Astrocyte of the cerebellum (primary cell): ENCODE data around the gene ZNF443.
"Not testable (repeated sequence)": the region's sequence is repeated elsewhere in the genome, so short reads cannot be mapped to it uniquely, and the experiment has no call there.

Experiments
- DNase-seq: peaks from one replicate; pipeline ENCODE4 v3.0.0-alpha.2; 2011; ENCODE audit warnings: low read depth
- H3K4me3 ChIP-seq: 2 replicates; pipeline ENCODE4 v1.5.1; 2011; ENCODE audit warnings: mild to moderate bottlenecking, low read depth, low read length, moderate library complexity
- in situ Hi-C: cut with HindIII; loops from 2 replicates; pipeline ENCODE4 v1.10.0; 2017; ENCODE audit warnings: low sequenced_read_pairs
- TF ChIP-seq, protein P1 (sequence below): IDR thresholded peaks from 2 replicates; pipeline ENCODE4 v1.5.1; 2012; ENCODE audit warnings: low read length, low read depth, moderate library complexity, mild to moderate bottlenecking; ENCODE audit errors: missing control alignments

ZNF443 gene

DNA sequence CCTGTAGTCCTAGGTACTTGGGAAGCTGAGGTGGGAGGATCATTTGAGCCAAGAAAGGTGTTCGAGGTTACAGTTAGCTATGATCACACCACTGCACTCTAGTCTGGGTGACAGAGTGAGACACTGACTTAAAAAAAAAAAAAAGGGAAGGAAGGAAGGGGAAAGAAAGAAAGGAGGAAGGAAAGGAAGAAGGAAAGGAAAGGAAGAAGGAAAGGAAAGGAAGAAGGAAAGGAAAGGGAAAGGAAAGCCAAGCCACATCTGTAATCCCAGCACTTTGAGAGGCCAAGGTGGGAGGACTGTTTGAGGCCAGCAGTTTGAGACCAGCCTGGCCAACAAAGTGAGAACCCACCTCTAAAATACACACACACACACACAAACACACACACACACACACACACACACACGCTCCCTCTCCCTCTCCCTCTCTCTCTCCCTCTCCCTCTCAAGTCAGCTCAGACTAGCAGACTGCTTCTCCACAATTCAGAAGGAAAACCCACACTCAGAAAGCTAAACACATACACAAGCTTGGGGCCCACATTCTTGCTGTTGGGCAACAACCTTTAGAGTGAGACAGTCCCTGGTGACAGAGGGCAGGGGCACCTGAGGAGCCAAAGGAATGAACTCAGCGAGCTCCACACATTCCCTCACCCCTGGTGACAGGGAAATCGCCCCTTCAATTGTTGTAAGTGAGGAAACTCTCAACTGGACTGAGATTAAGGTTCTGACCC lies 41.1 kb upstream of the ZNF443 start:
- no peak overlapping the region for H3K4me3 ChIP-seq
- in situ Hi-C loops = no loop called here
- TF ChIP-seq, protein P1, sequence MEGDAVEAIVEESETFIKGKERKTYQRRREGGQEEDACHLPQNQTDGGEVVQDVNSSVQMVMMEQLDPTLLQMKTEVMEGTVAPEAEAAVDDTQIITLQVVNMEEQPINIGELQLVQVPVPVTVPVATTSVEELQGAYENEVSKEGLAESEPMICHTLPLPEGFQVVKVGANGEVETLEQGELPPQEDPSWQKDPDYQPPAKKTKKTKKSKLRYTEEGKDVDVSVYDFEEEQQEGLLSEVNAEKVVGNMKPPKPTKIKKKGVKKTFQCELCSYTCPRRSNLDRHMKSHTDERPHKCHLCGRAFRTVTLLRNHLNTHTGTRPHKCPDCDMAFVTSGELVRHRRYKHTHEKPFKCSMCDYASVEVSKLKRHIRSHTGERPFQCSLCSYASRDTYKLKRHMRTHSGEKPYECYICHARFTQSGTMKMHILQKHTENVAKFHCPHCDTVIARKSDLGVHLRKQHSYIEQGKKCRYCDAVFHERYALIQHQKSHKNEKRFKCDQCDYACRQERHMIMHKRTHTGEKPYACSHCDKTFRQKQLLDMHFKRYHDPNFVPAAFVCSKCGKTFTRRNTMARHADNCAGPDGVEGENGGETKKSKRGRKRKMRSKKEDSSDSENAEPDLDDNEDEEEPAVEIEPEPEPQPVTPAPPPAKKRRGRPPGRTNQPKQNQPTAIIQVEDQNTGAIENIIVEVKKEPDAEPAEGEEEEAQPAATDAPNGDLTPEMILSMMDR = no peak
- DNase-seq = no peak

DNA sequence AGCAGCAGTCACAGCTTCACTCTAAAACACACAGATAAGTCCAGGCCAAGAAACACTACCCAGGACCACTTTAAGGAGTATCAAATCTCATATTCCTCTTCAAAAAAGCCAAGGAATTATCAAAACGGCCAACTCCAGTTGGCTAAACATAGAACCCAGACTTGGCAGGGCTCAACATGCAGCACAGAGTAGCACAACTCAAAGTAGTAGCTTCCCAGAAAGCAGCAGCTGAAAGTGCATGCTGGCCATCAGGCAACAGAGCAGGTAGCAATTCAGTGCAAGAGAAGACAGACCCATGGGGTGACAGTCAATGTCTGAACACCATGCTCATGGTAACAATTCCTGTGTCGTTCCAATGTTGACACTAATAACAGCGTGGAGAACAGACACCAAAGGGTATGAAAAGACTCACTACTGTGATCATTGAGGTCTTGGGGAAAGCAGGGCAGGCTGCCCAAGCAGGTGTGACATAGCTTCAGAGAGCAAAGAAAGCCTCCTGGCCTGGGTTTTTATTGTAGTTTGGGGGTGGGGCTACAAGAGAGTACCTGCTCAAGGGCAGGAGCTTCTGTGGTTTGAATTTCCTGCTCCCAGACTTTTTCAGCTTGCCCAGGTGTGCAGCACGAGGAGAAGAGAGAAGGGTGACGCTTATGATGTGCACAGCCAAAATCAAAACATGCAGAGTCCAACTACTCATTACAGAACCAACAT lies 37.6 kb upstream of the ZNF443 start:
- in situ Hi-C loops = no loop called here
- H3K4me3 ChIP-seq = no peak overlapping the region
- no peak for DNase-seq
- TF ChIP-seq, protein P1 = no peak

DNA sequence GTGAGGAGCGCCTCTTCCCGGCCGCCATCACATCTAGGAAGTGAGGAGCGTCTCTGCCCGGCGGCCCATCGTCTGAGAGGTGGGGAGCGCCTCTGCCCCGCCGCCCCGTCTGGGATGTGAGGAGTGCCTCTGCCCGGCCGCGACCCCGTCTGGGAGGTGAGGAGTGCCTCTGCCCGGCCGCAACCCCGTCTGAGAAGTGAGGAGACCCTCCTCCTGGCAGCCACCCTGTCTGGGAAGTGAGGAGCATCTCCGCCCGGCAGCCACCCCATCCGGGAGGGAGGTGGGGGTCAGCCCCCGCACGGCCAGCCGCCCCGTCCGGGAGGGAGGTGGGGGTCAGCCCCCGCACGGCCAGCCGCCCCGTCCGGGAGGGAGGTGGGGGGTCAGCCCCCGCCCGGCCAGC lies 26.8 kb upstream of the ZNF443 start:
- in situ Hi-C loops, H3K4me3 ChIP-seq, DNase-seq: not testable (repeated sequence)

DNA sequence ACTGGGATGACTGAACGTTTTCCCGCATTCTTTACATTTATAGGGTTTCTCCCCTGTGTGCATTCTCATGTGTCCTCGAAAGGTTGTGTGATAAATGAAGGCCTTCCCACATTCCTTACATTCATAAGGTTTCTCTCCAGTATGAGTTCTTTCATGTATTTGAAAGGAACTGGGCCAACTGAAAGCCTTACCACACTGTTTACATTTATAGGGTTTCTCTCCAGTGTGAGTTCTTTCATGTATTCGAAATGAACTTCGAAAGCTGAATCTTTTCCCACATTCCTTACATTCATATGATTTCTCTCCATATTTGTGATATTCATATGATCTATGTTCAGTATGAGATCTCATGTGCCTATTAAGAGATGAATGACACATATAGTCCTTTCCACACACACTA lies 24.4 kb upstream of the ZNF443 start:
- in situ Hi-C loops = no loop called here

DNA sequence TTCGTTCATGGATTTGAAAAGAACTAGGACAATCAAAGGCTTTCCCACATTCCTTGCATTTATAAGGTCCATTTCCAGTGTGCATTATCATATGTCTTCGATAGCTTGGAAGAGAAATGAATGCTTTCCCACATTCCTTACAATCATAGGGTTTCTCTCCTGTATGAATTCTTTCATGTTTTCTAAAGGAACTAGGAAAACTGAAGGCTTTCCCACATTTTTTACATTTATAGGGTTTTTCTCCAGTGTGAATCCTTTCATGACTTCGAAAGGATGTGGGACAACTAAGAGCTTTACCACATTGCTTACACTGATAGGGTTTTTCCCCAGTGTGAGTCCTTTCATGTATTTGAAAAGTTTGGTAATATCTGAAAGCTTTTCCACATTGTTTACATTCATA lies 23.9 kb upstream of the ZNF443 start:
- no peak overlapping the region for H3K4me3 ChIP-seq
- DNase-seq = no peak
- TF ChIP-seq, protein P1 = no peak
- in situ Hi-C loops = no loop called here

More for the DNA sequence above, 24.4 kb upstream of the ZNF443 start:
- H3K4me3 ChIP-seq = no peak overlapping the region
- TF ChIP-seq, protein P1 = no peak
- no peak for DNase-seq

DNA sequence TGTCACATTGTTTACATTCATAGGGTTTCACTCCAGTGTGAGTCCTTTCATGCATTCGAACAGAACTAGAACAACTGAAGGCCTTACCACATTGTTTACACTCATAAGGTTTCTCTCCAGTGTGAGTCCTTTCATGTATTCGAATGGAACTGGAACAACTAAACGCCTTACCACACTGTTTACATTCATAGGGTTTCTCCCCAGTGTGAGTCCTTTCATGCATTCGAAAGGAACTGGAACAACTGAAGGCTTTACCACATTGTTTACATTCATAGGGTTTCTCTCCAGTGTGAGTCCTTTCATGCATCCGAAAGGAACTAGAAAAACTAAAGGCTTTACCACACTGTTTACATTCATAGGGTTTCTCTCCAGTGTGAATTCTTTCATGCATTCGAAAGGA lies 23.3 kb upstream of the ZNF443 start:
- in situ Hi-C loops, DNase-seq, H3K4me3 ChIP-seq: not testable (repeated sequence)

DNA sequence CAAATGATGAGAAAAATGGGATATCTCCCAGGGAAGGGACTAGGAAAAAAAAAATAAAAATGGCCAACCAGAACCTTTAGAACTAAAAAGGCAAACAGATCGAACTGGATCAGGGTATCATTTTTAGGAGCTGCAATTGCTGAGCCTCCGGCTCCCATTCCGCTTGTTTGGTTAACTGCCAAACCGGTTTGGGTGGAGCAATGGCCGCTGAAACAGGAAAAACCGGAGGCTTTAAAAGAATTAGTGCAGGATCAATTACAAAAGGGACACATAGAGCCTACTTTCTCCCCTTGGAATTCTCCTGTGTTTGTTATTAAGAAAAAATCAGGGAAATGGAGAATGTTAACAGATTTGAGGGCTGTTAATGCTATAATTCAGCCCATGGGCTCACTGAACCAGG lies 12.7 kb upstream of the ZNF443 start:
- DNase-seq = no peak
- in situ Hi-C loops = no loop called here
- no peak overlapping the region for H3K4me3 ChIP-seq
- TF ChIP-seq, protein P1 = no peak

DNA sequence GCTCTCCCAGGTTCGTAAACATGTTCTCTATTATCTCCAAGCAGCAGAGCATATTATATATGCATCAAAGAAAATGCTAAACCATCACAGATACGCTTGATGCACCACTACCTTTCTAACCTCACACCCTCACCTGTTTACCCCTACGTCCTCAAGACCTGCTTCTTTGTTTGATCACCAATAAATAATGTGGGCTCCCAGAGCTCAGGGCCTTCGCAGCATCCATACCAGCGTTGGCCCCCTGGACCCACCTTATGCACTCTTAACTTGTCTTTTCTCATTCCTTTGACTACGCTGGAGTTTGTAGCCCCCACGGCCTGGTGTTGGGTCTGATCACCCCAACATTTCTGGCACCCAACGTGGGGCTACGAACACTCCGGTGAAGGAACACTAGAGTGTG lies 10.0 kb upstream of the ZNF443 start:
- in situ Hi-C loops = no loop called here
- no peak overlapping the region for H3K4me3 ChIP-seq
- TF ChIP-seq, protein P1 = no peak
- no peak for DNase-seq
